ENCODE data around the gene FER.
"Not testable (repeated sequence)": the region's sequence is repeated elsewhere in the genome, so short reads cannot be mapped to it uniquely, and the experiment has no call there.

FER gene

GRCh38 chr5:109141222-109142200 is 393.8 kb downstream of the FER start:
- DNase-seq = no peak

GRCh38 chr5:109143031-109143430 is 395.3 kb downstream of the FER start:
- DNase-seq = no peak

- no peak for DNase-seq
Observed at GRCh38 chr5:109145139-109145538, 397.4 kb downstream of the FER start.

- DNase-seq = no peak
Observed at GRCh38 chr5:109146591-109146990, 398.9 kb downstream of the FER start.

- no peak for DNase-seq
Observed at GRCh38 chr5:109152565-109152964, 404.9 kb downstream of the FER start.

GRCh38 chr5:109155625-109156024 is 407.9 kb downstream of the FER start:
- DNase-seq = no peak

GRCh38 chr5:109156885-109157284 is 409.2 kb downstream of the FER start:
- no peak for DNase-seq

GRCh38 chr5:109160468-109160867 is 412.8 kb downstream of the FER start:
- DNase-seq = no peak

GRCh38 chr5:109161914-109162683 is 414.4 kb downstream of the FER start:
- no peak for DNase-seq

GRCh38 chr5:109163336-109163735 is 415.6 kb downstream of the FER start:
- no peak for DNase-seq

GRCh38 chr5:109164001-109164400 is 416.3 kb downstream of the FER start:
- DNase-seq = no peak

GRCh38 chr5:109167586-109167985 is 419.9 kb downstream of the FER start:
- no peak for DNase-seq

- DNase-seq = no peak
Observed at GRCh38 chr5:109168151-109168550, 420.5 kb downstream of the FER start.

- no peak for DNase-seq
Observed at GRCh38 chr5:109170629-109171350, 423.1 kb downstream of the FER start.

- not testable (repeated sequence) for DNase-seq
Observed at GRCh38 chr5:109171437-109172073, 423.9 kb downstream of the FER start.

GRCh38 chr5:109173036-109173794 is 425.5 kb downstream of the FER start:
- DNase-seq = no peak

GRCh38 chr5:109177227-109177626 is 429.5 kb downstream of the FER start:
- no peak for DNase-seq

- DNase-seq = no peak
Observed at GRCh38 chr5:109177782-109178181, 430.1 kb downstream of the FER start.

- no peak for DNase-seq
Observed at GRCh38 chr5:109180668-109181067, 433.0 kb downstream of the FER start.

GRCh38 chr5:109186759-109187158 is 439.1 kb downstream of the FER start:
- no peak for DNase-seq

- DNase-seq = no peak
Observed at GRCh38 chr5:109191153-109191558, 443.5 kb downstream of the FER start.

GRCh38 chr5:109192027-109192426 is 444.3 kb downstream of the FER start:
- no peak for DNase-seq

All from stimulated activated CD4-positive, alpha-beta T cell treated with anti-CD3 and anti-CD28 coated beads, Interleukin-1b, Interleukin-23, amount 100 ng/mL, for 48 hours (primary cell).